ENCODE measurements around the gene KCNQ5.

GRCh38 chr6:72941263-72941662, 319.4 kb downstream of the KCNQ5 start:
- TF ChIP-seq, protein P1, sequence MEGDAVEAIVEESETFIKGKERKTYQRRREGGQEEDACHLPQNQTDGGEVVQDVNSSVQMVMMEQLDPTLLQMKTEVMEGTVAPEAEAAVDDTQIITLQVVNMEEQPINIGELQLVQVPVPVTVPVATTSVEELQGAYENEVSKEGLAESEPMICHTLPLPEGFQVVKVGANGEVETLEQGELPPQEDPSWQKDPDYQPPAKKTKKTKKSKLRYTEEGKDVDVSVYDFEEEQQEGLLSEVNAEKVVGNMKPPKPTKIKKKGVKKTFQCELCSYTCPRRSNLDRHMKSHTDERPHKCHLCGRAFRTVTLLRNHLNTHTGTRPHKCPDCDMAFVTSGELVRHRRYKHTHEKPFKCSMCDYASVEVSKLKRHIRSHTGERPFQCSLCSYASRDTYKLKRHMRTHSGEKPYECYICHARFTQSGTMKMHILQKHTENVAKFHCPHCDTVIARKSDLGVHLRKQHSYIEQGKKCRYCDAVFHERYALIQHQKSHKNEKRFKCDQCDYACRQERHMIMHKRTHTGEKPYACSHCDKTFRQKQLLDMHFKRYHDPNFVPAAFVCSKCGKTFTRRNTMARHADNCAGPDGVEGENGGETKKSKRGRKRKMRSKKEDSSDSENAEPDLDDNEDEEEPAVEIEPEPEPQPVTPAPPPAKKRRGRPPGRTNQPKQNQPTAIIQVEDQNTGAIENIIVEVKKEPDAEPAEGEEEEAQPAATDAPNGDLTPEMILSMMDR (IDR thresholded peaks at IDR 0.05), result no peak
- TF ChIP-seq, protein P2, sequence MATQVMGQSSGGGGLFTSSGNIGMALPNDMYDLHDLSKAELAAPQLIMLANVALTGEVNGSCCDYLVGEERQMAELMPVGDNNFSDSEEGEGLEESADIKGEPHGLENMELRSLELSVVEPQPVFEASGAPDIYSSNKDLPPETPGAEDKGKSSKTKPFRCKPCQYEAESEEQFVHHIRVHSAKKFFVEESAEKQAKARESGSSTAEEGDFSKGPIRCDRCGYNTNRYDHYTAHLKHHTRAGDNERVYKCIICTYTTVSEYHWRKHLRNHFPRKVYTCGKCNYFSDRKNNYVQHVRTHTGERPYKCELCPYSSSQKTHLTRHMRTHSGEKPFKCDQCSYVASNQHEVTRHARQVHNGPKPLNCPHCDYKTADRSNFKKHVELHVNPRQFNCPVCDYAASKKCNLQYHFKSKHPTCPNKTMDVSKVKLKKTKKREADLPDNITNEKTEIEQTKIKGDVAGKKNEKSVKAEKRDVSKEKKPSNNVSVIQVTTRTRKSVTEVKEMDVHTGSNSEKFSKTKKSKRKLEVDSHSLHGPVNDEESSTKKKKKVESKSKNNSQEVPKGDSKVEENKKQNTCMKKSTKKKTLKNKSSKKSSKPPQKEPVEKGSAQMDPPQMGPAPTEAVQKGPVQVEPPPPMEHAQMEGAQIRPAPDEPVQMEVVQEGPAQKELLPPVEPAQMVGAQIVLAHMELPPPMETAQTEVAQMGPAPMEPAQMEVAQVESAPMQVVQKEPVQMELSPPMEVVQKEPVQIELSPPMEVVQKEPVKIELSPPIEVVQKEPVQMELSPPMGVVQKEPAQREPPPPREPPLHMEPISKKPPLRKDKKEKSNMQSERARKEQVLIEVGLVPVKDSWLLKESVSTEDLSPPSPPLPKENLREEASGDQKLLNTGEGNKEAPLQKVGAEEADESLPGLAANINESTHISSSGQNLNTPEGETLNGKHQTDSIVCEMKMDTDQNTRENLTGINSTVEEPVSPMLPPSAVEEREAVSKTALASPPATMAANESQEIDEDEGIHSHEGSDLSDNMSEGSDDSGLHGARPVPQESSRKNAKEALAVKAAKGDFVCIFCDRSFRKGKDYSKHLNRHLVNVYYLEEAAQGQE (IDR thresholded peaks at IDR 0.05; ENCODE audit: insufficient read depth in 1 of 2, low read depth in 2 of 2, low read length in 1 of 2), result no peak
- TF ChIP-seq POLR2AphosphoS5 (IDR thresholded peaks at IDR 0.05; ENCODE audit: low read depth, low read length), result no peak
- no peak for TF ChIP-seq SIN3A (IDR thresholded peaks at IDR 0.05; ENCODE audit: borderline replicate concordance, insufficient read depth, low read depth, low read length)

All from Panc1 (cell line).